Measurements from ENCODE around the gene ALX1. TPM values are rescaled to one million over a fixed set of nuclear protein-coding genes. Genes with fewer than 3 reads are reported as not detected.

The ALX1 gene
- total and polyA plus RNA-seq, 9 of the 15 experiments (the other 6 are each of a cell fraction or from before 2014, with no cell fraction given), result 0.09 to 0.31 (median 0.11) TPM; not detected in 2

DNA sequence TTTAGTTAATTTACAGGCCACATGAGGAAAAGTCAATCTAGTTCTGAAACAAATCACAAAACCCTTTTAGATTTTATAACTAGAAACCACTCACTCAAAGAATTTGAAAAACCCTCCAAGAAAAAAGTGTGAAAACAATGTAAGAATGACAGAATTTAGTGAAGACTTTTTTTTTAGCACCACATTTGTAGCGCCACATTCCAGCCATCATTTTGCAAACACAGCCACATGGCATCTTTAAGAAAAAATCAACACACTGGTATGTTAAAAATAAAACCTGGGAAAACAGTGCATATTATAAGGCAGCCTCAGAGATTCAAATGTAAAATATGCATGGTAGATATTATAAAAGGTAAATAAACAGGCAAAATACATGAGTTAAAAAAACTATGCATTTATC, 22.3 kb upstream of the ALX1 start (continued):
- TF ChIP-seq, protein P1, sequence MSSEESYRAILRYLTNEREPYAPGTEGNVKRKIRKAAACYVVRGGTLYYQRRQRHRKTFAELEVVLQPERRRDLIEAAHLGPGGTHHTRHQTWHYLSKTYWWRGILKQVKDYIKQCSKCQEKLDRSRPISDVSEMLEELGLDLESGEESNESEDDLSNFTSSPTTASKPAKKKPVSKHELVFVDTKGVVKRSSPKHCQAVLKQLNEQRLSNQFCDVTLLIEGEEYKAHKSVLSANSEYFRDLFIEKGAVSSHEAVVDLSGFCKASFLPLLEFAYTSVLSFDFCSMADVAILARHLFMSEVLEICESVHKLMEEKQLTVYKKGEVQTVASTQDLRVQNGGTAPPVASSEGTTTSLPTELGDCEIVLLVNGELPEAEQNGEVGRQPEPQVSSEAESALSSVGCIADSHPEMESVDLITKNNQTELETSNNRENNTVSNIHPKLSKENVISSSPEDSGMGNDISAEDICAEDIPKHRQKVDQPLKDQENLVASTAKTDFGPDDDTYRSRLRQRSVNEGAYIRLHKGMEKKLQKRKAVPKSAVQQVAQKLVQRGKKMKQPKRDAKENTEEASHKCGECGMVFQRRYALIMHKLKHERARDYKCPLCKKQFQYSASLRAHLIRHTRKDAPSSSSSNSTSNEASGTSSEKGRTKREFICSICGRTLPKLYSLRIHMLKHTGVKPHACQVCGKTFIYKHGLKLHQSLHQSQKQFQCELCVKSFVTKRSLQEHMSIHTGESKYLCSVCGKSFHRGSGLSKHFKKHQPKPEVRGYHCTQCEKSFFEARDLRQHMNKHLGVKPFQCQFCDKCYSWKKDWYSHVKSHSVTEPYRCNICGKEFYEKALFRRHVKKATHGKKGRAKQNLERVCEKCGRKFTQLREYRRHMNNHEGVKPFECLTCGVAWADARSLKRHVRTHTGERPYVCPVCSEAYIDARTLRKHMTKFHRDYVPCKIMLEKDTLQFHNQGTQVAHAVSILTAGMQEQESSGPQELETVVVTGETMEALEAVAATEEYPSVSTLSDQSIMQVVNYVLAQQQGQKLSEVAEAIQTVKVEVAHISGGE (CRISPR knock-in tag; IDR thresholded peaks at IDR 0.05), result no peak
- no peak for TF ChIP-seq ATF7 (IDR thresholded peaks at IDR 0.05)
- TF ChIP-seq ZNF239 (CRISPR knock-in tag; IDR thresholded peaks at IDR 0.05), result no peak
- no peak for TF ChIP-seq ESRRA (IDR thresholded peaks at IDR 0.05; ENCODE audit: borderline replicate concordance, low read depth)
- TF ChIP-seq, protein P2, sequence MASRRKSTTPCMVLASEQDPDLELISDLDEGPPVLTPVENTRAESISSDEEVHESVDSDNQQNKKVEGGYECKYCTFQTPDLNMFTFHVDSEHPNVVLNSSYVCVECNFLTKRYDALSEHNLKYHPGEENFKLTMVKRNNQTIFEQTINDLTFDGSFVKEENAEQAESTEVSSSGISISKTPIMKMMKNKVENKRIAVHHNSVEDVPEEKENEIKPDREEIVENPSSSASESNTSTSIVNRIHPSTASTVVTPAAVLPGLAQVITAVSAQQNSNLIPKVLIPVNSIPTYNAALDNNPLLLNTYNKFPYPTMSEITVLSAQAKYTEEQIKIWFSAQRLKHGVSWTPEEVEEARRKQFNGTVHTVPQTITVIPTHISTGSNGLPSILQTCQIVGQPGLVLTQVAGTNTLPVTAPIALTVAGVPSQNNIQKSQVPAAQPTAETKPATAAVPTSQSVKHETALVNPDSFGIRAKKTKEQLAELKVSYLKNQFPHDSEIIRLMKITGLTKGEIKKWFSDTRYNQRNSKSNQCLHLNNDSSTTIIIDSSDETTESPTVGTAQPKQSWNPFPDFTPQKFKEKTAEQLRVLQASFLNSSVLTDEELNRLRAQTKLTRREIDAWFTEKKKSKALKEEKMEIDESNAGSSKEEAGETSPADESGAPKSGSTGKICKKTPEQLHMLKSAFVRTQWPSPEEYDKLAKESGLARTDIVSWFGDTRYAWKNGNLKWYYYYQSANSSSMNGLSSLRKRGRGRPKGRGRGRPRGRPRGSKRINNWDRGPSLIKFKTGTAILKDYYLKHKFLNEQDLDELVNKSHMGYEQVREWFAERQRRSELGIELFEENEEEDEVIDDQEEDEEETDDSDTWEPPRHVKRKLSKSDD (conservative IDR thresholded peaks at IDR 0.05; ENCODE audit: low read length), result no peak
